HepG2 (cell line): ENCODE measurements around the gene ZNF513. TPM values are rescaled to one million over a fixed set of nuclear protein-coding genes. Genes with fewer than 3 reads are reported as not detected.

Experiments used
- AGO2 ChIP-seq: fragments of 200-400 bp; formaldehyde crosslinking; optimal IDR thresholded peaks from 2 replicates; pipeline ENCODE3; 2017; ENCODE audit warnings: mild to moderate bottlenecking, low read depth, low read length, moderate library complexity
- HIVEP1 ChIP-seq: sonication (generic); formaldehyde crosslinking; IDR thresholded peaks from 2 replicates; pipeline ENCODE4 v1.4.0; 2020; ENCODE audit warnings: mild to moderate bottlenecking, missing genetic modification reagents
- MTA1 ChIP-seq: sonication (generic); formaldehyde crosslinking; IDR thresholded peaks from 2 replicates; pipeline ENCODE4 v1.4.0; 2020; ENCODE audit warnings: missing genetic modification reagents, mild to moderate bottlenecking, borderline replicate concordance
- NR3C1 ChIP-seq: sonication (generic); formaldehyde crosslinking; IDR thresholded peaks from 2 replicates; pipeline ENCODE4 v1.4.0; 2020; ENCODE audit warnings: missing genetic modification reagents
- RAD21 ChIP-seq: fragments of 450-650 bp; formaldehyde crosslinking; IDR thresholded peaks from 2 replicates; pipeline ENCODE4 v1.5.0; 2020; ENCODE audit warnings: mild to moderate bottlenecking
- REL ChIP-seq: sonication (generic); formaldehyde crosslinking; conservative IDR thresholded peaks from 2 replicates; pipeline ENCODE4 v1.8.0; 2022; ENCODE audit warnings: mild to moderate bottlenecking, missing genetic modification reagents, moderate library complexity
- SKI ChIP-seq: fragments of 450-650 bp; IDR thresholded peaks from one replicate; pipeline ENCODE4 v1.6.1; 2018; ENCODE audit warnings: mild to moderate bottlenecking; ENCODE audit not compliant: partially characterized antibody
- SRSF1 ChIP-seq: fragments of 200-400 bp; formaldehyde crosslinking; optimal IDR thresholded peaks from 2 replicates; pipeline ENCODE3; 2017; ENCODE audit warnings: mild to moderate bottlenecking, low read depth, low read length, moderate library complexity
- ZNF264 ChIP-seq: sonication (generic); formaldehyde crosslinking; IDR thresholded peaks from 2 replicates; pipeline ENCODE4 v1.4.0; 2020; ENCODE audit warnings: missing genetic modification reagents
- ZNF598 ChIP-seq: sonication (generic); formaldehyde crosslinking; IDR thresholded peaks from 2 replicates; pipeline ENCODE4 v1.5.1; 2020; ENCODE audit warnings: mild to moderate bottlenecking, missing genetic modification reagents, borderline replicate concordance
- polyA plus RNA-seq, 8 experiments: library from polyadenylated mRNA; depleted of rRNA in 3 of 8; stranded (reverse) in 7 of 8; unstranded in 1 of 8; fragments of >200 nt; fragmentation: Illumina TruSeq in 4 of 8; extraction: Trizol in 4 of 8; gene quantifications; 2 replicates each; pipeline versions ENCODE4 v1.2.1 to v1.2.3, GENCODE V29; 2011 to 2016; ENCODE audit warnings: low read depth in 4 of 8, missing spikeins in 1 of 8, mixed read lengths in 1 of 8; ENCODE audit not compliant: insufficient read depth in 1 of 8
- total RNA-seq, 5 experiments: library from RNA; depleted of rRNA; stranded (reverse); fragments of >200 nt; fragmentation: Illumina TruSeq; extraction: Trizol; gene quantifications; 2 replicates each; pipeline ENCODE4 v1.2.3, GENCODE V29; 2016; ENCODE audit warnings: low read depth in 1 of 5
- TF ChIP-seq, protein P1 (sequence below): IDR thresholded peaks from 2 replicates; pipeline ENCODE4 v1.6.1; 2016; ENCODE audit warnings: low read depth, control low read depth
- TF ChIP-seq, protein P2 (sequence below): sonication (generic); formaldehyde crosslinking; IDR thresholded peaks from 2 replicates; pipeline ENCODE4 v1.5.0; 2020; ENCODE audit warnings: mild to moderate bottlenecking, missing genetic modification reagents
- TF ChIP-seq, protein P3 (sequence below): sonication (generic); formaldehyde crosslinking; IDR thresholded peaks from 2 replicates; pipeline ENCODE4 v1.5.1; 2020; ENCODE audit warnings: missing genetic modification reagents, mild to moderate bottlenecking, borderline replicate concordance
- TF ChIP-seq, protein P4 (sequence below): IDR thresholded peaks from 2 replicates; pipeline ENCODE4 v1.6.1; 2016
- TF ChIP-seq, protein P5 (sequence below): sonication (generic); formaldehyde crosslinking; IDR thresholded peaks from 2 replicates; pipeline ENCODE4 v1.4.0; 2020; ENCODE audit warnings: missing genetic modification reagents
- TF ChIP-seq, protein P6 (sequence below): sonication (generic); formaldehyde crosslinking; IDR thresholded peaks from 2 replicates; pipeline ENCODE4 v1.4.0; 2020; ENCODE audit warnings: missing genetic modification reagents

Gene ZNF513
- total and polyA plus RNA-seq, 2 of the 13 experiments (the other 11 are each of a cell fraction or from before 2014, with no cell fraction given): 4.9 to 6.3 TPM

DNA sequence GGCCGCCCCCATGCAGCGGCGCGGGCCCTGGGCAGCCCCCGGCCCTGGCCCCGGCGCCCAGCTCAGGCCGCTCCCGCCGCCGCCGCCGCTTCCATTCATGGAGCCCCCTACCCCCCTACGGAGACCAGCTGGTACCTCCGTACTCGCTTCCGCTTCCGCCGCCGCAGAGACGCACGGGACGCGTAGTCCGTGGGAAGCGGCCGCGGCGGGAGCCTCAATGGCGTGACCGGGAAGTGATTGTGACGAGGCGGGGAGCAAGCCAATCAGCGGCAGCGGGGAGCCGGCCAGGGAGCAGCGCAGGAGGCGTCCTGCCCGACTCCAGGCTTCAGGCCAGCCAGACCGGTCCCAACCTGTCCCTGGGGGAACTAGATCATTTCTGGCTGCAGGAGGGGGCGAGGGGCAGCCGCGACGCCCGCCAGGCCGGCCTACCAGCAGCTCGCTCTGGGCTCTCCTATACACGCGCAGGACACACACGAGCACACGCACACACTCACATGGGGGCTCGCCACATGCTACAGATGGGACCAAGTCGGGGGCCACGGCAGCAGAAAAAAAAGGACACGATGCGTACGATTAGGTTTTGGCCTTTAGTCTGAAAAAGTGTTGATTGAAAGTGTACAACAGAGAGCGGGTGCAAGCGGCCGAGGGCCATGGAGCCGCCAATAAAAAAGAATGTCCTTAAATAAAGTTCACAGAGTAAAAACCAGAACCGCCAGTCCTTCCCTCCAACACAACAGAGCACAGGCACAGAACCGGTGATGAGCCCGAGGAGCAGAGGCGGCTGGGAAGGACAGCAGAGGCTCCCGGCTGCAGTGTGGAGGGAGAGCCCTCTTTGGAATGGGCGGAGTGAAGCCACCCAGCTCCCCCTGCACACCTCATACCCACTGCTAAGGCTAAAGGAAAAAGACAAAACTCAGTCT, at the start of gene ZNF513 (continued):
- TF ChIP-seq, protein P1, sequence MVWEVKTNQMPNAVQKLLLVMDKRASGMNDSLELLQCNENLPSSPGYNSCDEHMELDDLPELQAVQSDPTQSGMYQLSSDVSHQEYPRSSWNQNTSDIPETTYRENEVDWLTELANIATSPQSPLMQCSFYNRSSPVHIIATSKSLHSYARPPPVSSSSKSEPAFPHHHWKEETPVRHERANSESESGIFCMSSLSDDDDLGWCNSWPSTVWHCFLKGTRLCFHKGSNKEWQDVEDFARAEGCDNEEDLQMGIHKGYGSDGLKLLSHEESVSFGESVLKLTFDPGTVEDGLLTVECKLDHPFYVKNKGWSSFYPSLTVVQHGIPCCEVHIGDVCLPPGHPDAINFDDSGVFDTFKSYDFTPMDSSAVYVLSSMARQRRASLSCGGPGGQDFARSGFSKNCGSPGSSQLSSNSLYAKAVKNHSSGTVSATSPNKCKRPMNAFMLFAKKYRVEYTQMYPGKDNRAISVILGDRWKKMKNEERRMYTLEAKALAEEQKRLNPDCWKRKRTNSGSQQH (CRISPR knock-in tag): 0 out of 2 replicates have a peak, but pooled peaks have one; percentile 68
- TF ChIP-seq MTA1 (CRISPR knock-in tag) (peak; percentile 34; the same call in 1 of the 2 replicates), ZNF264 (CRISPR knock-in tag) (no peak), RAD21 (CRISPR knock-in tag) (peak; percentile 11; the same call in 1 of the 2 replicates), NR3C1 (CRISPR knock-in tag) (no peak), SRSF1 (peak; percentile 79), REL (CRISPR knock-in tag) (no peak), SKI (peak; percentile 9), HIVEP1 (CRISPR knock-in tag) (0 out of 2 replicates have a peak, but pooled peaks have one; percentile 19), AGO2 (peak; percentile 99), ZNF598 (peak; percentile 82; the same call in 1 of the 2 replicates)
- TF ChIP-seq, protein P2, sequence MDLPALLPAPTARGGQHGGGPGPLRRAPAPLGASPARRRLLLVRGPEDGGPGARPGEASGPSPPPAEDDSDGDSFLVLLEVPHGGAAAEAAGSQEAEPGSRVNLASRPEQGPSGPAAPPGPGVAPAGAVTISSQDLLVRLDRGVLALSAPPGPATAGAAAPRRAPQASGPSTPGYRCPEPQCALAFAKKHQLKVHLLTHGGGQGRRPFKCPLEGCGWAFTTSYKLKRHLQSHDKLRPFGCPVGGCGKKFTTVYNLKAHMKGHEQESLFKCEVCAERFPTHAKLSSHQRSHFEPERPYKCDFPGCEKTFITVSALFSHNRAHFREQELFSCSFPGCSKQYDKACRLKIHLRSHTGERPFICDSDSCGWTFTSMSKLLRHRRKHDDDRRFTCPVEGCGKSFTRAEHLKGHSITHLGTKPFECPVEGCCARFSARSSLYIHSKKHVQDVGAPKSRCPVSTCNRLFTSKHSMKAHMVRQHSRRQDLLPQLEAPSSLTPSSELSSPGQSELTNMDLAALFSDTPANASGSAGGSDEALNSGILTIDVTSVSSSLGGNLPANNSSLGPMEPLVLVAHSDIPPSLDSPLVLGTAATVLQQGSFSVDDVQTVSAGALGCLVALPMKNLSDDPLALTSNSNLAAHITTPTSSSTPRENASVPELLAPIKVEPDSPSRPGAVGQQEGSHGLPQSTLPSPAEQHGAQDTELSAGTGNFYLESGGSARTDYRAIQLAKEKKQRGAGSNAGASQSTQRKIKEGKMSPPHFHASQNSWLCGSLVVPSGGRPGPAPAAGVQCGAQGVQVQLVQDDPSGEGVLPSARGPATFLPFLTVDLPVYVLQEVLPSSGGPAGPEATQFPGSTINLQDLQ (CRISPR knock-in tag): no peak
- TF ChIP-seq, protein P3, sequence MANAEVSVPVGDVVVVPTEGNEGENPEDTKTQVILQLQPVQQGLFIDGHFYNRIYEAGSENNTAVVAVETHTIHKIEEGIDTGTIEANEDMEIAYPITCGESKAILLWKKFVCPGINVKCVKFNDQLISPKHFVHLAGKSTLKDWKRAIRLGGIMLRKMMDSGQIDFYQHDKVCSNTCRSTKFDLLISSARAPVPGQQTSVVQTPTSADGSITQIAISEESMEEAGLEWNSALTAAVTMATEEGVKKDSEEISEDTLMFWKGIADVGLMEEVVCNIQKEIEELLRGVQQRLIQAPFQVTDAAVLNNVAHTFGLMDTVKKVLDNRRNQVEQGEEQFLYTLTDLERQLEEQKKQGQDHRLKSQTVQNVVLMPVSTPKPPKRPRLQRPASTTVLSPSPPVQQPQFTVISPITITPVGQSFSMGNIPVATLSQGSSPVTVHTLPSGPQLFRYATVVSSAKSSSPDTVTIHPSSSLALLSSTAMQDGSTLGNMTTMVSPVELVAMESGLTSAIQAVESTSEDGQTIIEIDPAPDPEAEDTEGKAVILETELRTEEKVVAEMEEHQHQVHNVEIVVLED (CRISPR knock-in tag): peak; percentile 77; the same call in 1 of the 2 replicates
- TF ChIP-seq, protein P4, sequence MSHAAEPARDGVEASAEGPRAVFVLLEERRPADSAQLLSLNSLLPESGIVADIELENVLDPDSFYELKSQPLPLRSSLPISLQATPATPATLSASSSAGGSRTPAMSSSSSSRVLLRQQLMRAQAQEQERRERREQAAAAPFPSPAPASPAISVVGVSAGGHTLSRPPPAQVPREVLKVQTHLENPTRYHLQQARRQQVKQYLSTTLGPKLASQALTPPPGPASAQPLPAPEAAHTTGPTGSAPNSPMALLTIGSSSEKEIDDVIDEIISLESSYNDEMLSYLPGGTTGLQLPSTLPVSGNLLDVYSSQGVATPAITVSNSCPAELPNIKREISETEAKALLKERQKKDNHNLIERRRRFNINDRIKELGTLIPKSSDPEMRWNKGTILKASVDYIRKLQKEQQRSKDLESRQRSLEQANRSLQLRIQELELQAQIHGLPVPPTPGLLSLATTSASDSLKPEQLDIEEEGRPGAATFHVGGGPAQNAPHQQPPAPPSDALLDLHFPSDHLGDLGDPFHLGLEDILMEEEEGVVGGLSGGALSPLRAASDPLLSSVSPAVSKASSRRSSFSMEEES (CRISPR knock-in tag): peak; percentile 45; the same call in 1 of the 2 replicates
- TF ChIP-seq, protein P5, sequence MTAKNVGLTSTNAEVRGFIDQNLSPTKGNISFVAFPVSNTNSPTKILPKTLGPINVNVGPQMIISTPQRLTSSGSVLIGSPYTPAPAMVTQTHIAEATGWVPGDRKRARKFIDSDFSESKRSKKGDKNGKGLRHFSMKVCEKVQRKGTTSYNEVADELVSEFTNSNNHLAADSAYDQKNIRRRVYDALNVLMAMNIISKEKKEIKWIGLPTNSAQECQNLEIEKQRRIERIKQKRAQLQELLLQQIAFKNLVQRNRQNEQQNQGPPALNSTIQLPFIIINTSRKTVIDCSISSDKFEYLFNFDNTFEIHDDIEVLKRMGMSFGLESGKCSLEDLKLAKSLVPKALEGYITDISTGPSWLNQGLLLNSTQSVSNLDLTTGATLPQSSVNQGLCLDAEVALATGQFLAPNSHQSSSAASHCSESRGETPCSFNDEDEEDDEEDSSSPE (CRISPR knock-in tag): peak; percentile 46; the same call in 1 of the 2 replicates
- TF ChIP-seq, protein P6, sequence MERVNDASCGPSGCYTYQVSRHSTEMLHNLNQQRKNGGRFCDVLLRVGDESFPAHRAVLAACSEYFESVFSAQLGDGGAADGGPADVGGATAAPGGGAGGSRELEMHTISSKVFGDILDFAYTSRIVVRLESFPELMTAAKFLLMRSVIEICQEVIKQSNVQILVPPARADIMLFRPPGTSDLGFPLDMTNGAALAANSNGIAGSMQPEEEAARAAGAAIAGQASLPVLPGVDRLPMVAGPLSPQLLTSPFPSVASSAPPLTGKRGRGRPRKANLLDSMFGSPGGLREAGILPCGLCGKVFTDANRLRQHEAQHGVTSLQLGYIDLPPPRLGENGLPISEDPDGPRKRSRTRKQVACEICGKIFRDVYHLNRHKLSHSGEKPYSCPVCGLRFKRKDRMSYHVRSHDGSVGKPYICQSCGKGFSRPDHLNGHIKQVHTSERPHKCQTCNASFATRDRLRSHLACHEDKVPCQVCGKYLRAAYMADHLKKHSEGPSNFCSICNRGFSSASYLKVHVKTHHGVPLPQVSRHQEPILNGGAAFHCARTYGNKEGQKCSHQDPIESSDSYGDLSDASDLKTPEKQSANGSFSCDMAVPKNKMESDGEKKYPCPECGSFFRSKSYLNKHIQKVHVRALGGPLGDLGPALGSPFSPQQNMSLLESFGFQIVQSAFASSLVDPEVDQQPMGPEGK (CRISPR knock-in tag): peak; percentile 62; the same call in 1 of the 2 replicates
